GM21526 (cell line): ENCODE data around the gene MT1H.

Source experiments
- ATAC-seq: cut with Tn5 transposase; IDR thresholded peaks from one replicate; pipeline ENCODE4 v1.9.1; 2021; ENCODE audit warnings: moderate library complexity; ENCODE audit not compliant: unreplicated experiment, low FRiP score

The MT1H gene

DNA sequence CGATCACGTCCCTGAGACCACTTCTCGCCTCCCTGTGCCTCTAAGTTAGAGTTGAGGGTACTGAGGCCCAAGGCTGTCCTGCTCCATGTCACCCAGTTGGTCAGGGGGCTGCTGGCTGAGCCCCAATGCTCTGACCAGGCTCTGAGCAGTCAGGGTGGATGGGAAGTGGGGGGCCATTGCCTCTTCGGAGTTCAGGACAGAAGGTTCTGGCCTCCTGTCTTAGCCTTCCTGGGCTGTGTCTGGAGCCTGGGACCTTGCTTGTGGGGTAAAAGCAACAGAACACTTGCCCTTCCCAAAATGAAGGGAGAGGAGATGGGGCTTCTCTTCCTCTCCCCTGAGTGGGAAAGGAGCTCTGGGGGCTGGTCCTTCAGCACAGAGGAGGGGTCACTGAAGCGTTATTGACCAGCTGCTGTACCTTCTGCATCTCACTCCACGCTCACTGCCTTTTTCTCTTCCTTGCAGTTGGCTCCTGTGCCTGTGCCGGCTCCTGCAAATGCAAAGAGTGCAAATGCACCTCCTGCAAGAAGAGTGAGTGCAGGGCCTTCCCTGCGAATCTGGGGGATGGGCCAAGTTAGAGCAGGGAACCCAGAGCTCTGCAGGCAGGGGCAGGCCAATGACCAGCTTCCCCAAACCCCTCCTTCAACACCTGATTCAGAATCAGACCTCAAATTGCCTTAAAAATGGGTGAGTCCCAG, 13.2 kb downstream of the MT1H start:
- no peak for ATAC-seq

DNA sequence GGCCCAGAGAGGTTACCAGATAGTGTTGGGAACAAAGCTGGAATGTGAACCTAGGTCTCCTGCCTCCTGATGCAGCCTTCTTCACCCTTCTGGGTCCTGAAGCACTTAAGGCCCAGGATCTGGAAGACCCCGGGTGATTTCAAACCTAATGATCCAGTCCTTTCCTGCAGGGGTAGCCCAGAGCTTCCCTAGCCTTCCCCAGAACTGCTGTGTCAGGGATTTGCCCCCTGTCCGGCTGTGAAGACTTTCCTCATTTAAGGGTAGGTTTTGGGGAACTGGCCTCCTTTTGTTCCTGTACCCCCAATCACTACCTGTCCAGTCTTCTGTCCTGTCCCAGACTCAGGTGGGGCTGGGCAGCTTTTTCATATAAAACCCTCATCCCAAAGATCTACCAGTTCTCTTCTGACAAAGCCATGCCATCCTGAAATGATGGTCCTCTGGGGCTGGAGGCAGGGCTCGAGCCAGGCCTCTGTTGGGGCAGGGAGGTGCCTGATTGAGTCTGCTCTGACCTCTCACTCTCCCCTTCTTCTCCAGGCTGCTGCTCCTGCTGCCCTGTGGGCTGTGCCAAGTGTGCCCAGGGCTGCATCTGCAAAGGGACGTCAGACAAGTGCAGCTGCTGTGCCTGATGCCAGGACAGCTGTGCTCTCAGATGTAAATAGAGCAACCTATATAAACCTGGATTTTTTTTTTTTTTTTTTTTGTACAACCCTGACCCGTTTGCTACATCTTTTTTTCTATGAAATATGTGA, 14.0 kb downstream of the MT1H start:
- no peak for ATAC-seq

DNA sequence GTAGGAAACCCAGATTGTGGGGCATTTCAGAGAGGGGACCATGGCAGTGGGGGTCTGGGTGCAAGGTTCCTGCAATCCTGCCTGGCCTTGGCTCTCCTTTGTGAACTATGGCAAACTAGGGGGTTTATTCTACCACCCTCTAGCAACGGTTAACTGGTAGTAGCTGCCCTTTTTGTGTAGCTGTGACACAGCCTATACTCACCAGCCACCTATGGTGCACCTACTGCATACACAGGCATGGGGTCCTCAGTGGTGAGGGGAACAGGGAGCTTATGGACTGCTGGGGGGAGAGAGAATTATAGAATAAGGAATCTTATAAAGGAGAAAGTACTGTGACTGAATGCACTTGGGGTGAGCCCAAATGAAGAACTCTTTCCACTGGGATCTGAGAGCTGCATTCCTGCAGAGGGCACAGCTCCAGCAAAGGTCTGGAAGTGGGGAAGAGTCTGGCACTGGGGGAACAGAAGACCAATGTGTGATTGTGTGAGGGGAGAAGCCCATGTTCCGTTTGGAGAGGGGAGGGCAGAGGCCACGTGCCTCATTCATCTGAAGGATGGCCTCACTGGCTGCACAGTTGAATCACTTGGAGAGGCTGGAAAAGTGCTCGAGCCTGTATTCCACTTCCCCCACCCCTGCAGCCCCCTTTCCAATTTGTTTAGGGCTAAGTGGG, 14.8 kb downstream of the MT1H start:
- ATAC-seq, result no peak

DNA sequence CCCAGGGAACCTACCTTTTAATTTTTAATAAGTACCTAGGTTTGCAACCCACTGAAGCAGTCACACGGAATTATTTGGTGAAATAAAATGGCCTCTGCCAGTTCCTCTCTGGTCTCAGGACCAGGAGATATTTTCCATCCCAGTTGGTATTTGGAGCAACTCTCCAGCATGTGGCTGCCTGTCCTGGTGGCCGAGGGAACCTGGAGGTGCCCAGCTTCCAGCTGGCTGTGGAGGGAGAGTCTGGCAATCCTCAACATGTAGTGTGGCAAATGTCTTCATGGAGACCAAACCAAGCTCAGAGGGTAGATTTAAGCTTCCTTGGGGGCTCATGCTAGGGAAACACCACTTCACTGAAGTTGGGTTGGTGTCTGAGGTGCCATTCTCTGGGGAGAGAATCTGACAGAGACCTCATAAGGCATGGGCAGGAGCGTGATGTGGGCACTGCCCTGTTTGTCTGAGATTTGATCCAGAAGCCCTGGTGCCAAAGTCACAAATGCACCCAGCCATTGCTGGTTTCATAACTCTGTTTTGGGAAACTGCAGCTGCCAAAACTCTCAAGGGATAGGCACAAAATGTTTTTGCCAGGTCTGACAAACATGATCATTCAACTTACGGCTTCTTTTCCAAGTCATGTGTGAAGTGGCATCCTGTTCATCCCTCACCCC, 15.4 kb downstream of the MT1H start:
- no peak for ATAC-seq

DNA sequence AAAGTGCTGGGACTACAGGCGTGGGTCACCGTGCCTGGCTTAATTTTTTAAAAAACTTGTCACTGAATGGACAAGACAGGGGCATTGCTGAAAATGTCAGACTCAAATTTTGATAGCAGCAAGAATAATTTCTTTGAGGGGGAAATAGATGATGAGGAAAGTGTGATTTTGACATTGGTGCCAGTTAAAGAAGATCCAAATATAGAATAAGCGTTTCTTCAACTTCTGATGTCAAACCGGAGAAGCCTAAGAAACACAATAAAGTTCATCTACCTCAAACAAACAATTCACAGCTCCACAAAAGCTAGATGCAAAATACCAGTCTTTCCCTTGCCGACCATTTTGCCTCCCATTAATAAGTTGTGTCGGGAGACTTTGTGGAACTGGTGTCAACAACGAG, 17.1 kb downstream of the MT1H start:
- ATAC-seq, result no peak

DNA sequence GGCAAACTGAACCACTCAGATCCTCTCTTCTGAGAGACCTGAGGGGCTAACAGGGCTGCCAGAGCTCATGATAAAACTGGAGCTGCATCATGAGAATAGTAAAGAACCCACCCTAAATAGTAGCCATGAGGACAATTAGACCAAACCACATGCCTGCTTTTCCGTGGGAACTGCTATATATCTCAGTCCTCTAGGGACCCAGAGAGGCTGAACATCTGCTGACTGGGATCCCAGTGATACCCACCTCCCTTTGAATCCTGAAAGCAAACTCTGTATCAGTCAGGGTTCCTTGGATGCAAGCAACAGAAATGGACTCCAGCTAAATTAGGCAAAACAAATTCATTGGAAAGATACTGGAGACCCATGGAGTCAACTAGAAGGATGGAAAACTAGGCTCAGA, 19.1 kb downstream of the MT1H start:
- ATAC-seq, result no peak

DNA sequence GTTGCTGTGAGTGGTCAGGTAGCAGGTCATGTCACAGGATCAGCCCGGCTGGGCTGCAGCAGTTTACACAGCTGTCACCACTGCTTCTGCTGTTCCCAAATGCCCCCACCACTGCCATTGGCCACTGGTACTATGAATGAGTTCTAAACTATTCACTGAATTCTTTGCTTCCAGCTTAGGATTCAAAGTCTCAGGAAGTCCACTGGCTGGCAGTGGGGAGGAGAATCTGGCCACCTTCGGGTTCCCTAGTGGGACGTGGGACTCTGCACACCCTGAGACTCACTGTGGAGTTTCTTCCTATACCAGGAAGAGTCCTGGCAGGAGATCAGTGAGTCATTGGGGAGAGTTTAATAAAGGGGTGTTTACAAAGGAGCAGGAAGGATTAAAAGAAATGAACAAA, 19.6 kb downstream of the MT1H start:
- no peak for ATAC-seq

DNA sequence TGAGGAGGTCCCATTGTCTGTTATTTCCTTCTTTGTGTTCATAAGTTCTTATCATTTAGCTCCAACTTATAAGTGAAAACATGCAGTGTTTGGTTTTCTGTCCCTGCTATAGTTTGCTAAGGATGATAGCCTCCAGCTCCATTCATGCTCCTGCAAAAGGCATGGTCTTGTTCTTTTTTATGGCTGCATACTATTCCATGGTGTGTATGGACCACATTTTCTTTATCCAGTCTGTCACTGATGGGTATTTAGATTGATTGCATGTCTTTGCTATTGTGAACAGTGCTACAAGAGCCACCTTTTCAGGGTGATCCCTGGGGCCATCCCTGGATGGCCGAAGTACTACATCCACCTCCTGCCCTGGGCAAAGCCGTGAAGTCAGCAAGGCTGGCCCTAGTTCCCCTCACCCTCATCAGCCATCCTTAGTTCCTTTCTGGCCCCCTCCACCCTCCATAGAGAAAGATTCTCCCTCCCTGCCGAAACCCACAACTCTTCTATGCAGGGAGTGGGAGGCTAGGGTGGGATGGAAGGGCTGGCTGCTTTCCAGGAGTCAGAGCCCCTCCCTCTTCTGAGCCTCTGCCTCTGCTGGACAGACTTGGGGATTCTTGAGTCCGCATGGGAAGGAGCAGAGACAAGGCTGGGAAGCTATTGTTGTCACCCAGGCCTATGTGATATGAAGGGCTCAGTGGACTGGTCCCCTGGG, 21.0 kb downstream of the MT1H start:
- ATAC-seq, result no peak

DNA sequence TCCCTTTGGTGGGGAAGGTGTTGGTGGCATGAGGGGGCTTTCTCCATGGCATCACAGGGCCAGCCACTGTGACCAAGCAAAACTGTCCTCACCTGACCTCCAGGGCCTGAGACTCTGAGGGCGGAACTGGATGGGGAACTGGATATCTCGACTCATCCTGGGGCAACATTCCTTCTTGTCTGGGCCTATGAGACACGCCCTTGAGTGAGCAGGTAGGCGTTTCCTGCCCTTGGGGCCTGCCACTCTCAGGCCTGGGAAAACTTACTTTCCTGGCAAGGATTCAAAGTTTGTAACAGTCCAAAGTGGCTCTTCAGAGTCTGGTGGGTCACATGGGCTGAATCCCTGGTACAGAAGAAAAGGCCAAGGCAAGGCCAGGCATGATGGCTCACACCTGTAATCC, 22.3 kb downstream of the MT1H start:
- no peak for ATAC-seq

DNA sequence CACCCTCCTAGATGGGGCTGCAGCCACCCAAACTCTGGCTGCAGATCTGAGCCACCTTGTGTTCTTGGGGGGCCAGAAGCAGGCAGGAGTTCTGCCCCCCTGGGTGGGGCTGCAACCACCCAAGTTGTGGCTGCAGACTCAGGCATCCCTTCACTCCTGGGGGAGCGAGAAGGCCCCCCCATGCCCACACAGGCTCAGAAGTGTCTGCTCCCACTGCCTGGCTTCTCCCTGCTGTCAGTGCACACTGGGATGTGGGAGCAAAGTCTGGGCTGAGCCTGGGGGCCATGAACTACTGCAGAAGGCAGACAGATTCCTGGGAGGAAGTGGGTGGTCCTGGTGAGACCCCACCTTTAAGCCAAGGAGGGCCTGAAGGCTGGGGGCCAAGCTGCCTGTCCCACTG, 25.6 kb downstream of the MT1H start:
- no peak for ATAC-seq

DNA sequence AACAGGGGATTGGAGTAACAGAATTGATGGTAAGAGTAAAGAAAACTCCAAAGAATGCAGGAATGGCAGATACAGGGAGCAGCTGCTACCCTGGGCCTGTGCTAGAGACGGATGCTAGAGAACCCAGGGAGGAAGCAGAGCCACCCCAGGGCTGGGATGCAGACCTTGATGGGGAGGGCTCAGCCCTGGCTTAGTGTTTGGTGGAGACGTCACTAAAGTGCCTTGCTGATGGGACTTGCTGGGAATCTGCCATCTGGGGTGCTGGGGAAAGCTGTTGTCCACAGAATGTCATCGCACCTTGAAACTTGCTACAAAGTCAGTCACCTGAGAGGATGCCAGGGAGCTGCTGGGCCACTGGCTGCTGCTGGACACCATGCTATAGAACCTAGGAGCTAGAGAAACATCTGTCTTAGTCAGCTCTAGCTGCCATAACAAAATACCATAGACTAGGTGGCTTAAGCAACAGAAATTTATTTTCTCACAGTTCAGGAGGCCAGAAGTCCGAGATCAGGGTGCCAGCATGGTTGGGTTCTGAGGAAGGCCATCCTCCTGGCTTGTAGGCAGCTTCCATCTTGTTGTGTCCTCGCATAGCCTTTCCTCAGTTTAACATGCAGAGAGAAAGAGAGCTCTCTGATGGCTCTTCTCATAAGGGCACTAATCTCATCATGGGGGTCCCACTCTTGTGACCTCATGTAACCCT, 28.0 kb downstream of the MT1H start:
- no peak for ATAC-seq

DNA sequence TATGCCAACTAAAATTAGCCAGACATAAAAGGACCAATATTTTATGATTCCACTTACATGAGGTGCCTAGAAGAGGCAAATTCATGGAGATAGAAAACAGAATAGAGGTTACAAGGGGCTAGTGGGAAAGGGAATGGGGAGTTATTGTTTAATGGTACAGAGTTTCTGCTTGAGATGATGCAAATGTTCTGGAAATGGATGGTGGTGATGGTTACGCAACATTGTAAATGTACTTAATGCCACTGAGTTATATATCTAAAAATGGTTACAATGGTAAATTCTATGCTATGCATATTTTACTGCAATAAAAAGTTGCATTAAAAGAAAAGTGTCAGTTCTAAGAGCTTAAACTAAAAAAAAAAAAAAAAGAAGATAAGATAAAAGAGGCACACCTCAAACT, 30.6 kb downstream of the MT1H start:
- ATAC-seq, result no peak

DNA sequence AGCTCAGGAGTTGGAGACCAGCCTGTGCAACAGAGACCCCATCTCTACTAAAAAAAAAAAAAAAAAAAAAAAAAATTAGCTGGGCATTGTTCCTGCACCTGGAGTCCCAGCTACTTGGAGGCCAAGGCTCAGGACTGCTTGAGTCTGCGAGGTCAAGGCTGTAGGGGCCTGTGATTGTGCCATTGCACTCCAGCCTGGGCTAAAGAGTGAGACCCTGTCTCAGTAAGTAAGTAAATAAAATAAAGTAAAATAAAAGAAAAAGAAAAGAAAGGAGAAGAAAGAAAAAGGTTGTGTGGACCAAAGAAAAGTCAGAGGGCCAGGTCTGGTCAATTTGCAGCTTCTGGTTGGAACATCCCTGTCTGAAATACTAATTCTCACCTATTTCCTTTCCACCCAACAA, 31.0 kb downstream of the MT1H start:
- no peak for ATAC-seq

DNA sequence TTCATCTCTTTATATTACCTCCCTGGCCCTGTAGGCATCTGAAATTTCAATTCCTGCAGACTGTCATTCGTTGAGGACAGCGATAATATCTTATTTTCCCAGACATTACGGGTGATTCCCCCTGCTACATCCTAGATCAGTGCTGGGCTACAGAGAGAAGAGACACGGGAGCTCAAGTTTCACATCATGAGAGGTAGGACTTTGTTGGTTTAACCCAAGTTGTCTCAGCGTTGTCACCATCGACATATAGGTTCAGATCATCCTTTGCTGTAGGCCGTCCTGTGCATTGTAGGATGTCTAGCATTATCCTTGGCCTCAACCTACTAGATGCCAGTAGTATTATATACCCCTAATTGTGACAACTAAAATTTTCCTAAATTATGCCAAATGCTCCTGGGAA, 31.9 kb downstream of the MT1H start:
- no peak for ATAC-seq

DNA sequence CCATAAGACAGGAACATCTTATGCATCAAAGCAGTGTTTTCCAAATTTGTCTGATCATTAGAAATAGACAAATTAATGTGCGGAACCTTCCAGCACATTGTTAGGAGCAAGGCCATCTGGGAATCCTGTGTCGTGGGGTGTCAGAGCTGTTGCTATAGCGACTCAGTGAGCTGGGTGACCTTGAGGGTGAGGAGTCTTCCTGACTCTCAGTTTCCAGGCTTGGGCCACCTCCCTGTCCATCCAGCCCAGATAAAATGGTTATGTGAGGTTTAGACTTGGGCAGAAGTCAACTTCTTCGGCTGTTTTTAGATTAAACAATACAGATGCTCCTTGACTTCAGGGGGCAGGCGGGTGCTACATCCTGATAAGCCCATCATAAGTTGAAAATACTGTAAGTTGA, 33.2 kb downstream of the MT1H start:
- ATAC-seq, result no peak

DNA sequence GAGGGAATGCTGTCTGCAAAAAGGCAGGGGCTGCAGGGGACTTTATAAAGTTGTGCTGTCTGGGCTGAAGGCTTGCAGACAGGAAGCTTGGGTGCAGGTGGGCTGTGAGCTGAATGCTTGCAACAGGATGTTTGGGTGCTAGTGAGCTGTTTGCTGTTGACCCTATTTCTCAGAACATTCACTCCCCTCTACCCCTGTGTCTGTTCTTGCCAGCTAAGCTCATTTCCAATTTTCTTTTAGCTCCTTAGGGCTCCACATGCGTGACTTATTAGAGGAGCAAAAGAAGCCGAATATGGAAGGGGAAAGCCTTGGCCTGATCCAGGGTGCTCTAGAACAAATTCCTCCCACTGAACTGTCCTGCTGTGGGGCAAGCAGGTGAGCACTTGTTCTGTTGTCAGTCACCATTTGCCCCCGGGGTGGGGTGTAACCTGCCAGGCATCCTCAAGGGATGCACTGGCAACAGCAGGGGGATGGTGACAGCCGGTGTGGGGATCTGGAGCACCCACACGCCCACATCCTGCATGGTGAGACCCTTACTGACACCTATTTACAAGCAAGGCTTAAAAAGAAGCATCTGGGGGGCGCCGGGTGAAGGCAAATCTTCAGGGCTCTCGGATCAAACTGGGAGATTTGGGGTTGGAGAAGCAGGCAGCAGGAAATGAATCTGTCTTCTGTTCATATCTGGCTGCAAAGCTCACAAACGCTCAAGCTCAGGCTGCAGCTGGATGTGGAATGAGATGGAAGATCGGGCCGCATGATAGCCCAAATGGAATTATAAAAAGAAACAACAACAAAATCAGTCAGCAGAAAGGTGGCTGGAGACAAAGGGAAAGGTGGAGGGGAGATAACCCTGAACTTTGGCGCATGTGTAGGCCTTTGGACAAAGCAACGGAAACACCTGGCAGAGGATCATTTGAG, 39.2 kb downstream of the MT1H start:
- no peak for ATAC-seq

DNA sequence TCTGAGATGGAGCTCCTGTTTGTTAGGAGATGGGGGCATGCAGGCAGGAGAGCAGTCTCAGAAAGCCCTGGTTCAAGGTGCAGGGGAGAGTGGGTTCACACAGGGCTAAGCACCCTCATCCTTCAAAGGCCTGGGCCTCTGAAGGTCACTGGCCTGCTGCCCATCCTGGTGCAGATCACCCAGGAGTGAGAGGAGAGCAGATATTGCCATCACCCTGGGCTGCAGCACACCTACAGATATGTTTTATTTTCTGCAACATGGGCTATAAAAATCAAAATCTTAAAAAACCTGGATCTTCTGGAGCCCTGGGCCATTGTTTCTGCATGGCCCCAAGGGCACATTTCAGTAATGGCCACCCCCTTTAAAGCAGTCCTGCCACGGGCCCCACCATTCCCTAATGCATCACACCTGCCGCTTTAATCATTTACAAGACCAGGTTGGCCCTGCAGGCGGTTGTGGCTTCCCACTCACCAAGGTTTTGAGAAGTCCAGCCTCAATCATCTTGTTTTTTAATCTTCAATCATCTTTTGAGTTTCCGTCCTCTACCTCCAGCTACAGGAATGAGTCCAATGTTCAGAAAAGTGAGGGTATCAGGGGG, 39.9 kb downstream of the MT1H start:
- no peak for ATAC-seq

DNA sequence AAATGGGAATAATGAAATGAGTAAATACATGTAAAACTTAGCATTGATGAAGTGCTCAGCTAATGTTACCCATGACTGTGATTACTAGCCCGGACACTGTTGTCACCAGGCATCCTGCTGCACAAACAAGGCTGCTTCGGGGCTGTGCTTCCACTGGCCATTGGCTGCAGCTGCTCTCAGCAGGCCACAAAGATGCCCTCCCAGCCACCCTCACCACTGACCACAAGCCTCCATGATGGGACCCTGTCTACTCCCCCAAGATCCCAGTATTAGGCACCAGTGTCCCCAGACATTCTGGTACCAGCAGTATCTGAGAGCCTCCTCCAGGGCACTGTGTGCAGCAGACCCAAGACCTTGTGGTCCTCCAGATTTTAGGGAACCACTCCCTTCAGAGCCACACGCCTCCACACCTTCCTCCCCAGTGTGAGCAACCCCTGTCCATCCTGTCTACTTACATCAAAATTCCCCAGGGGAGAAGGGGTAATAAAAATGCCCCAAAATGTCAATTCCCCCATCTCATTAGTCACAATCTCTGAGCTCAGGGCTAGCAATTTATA, 40.6 kb downstream of the MT1H start:
- no peak for ATAC-seq
